OCI-LY1 (cell line): Measurements from ENCODE around the gene PCSK6.

Experiments
- H2AFZ ChIP-seq: fragments of 200-600 bp; sonication (generic), shearing (Covaris generic); 2 replicates; pipeline ENCODE4 v1.6.0; 2014; ENCODE audit warnings: antibody characterized with exemption, mild to moderate bottlenecking, low read length
- H3F3A ChIP-seq: fragments of 200-600 bp; sonication (generic), shearing (Covaris generic); 2 replicates; pipeline ENCODE4 v1.6.0; 2014; ENCODE audit warnings: mild to moderate bottlenecking, antibody characterized with exemption, low read length, moderate library complexity; ENCODE audit not compliant: insufficient read depth
- H3K27ac ChIP-seq: fragments of 200-600 bp; sonication (generic); 2 replicates; pipeline ENCODE4 v1.5.1; 2014; ENCODE audit warnings: low read length, mixed run types, mild to moderate bottlenecking, low read depth; ENCODE audit not compliant: poor library complexity, severe bottlenecking
- H3K27me3 ChIP-seq: fragments of 200-600 bp; sonication (generic); 2 replicates; pipeline ENCODE4 v1.6.0; 2014; ENCODE audit warnings: antibody characterized with exemption, mild to moderate bottlenecking, low read length, moderate library complexity; ENCODE audit not compliant: insufficient read depth
- H3K36me3 ChIP-seq: fragments of 200-600 bp; sonication (generic); 2 replicates; pipeline ENCODE4 v1.6.1; 2014; ENCODE audit warnings: mild to moderate bottlenecking, antibody characterized with exemption, low read length, moderate library complexity, mixed read lengths; ENCODE audit not compliant: insufficient read depth
- H3K4me1 ChIP-seq: fragments of 200-600 bp; sonication (generic); 2 replicates; pipeline ENCODE4 v1.5.1; 2014; ENCODE audit warnings: mild to moderate bottlenecking, low read length, moderate library complexity; ENCODE audit not compliant: insufficient read depth, severe bottlenecking
- H3K4me2 ChIP-seq: fragments of 200-600 bp; sonication (generic), shearing (Covaris generic); 2 replicates; pipeline ENCODE4 v1.6.1; 2014; ENCODE audit warnings: low read length
- H3K4me3 ChIP-seq: fragments of 200-600 bp; sonication (generic); 2 replicates; pipeline ENCODE4 v1.5.1; 2014; ENCODE audit warnings: low read length, low read depth, mild to moderate bottlenecking, mixed read lengths; ENCODE audit not compliant: poor library complexity, severe bottlenecking
- H3K79me2 ChIP-seq: fragments of 200-600 bp; shearing (Covaris generic); 2 replicates; pipeline ENCODE4 v1.6.1; 2016; ENCODE audit warnings: mixed run types, low read length, mixed read lengths; ENCODE audit not compliant: insufficient read depth
- H3K9ac ChIP-seq: fragments of 200-600 bp; sonication (generic), shearing (Covaris generic); 2 replicates; pipeline ENCODE4 v1.6.1; 2014; ENCODE audit warnings: mild to moderate bottlenecking, low read length, mixed read lengths
- H3K9me2 ChIP-seq: fragments of 200-600 bp; sonication (generic), shearing (Covaris generic); 2 replicates; pipeline ENCODE4 v1.6.1; 2014; ENCODE audit warnings: low read depth, mild to moderate bottlenecking, low read length, mixed read lengths
- H3K9me3 ChIP-seq: fragments of 200-600 bp; shearing (Covaris generic); 2 replicates; pipeline ENCODE4 v1.6.1; 2014; ENCODE audit warnings: low read length, mixed read lengths
- H4K20me1 ChIP-seq: fragments of 200-600 bp; sonication (generic), shearing (Covaris generic); 2 replicates; pipeline ENCODE4 v1.6.0; 2016; ENCODE audit warnings: mild to moderate bottlenecking, low read length; ENCODE audit not compliant: insufficient read depth
- CTCF ChIP-seq: fragments of 200-600 bp; sonication (generic), shearing (Covaris generic); IDR thresholded peaks from 2 replicates; pipeline ENCODE4 v1.5.1; 2017; ENCODE audit warnings: mild to moderate bottlenecking, antibody characterized with exemption, low read length, moderate library complexity, mixed read lengths
- EZH2 ChIP-seq: fragments of 200-600 bp; sonication (generic), shearing (Covaris generic); IDR thresholded peaks from 2 replicates; pipeline ENCODE4 v1.8.0; 2017; ENCODE audit warnings: borderline replicate concordance, mixed run types, mild to moderate bottlenecking, antibody characterized with exemption, low read length, moderate library complexity, mixed read lengths

The PCSK6 gene

GRCh38 chr15:101429191-101429590, 60.3 kb downstream of the PCSK6 start:
- no peaks in the 10 kb centered on the region; the same call in 1 of the 2 replicates for H3K27me3 ChIP-seq
- no peaks in the 10 kb centered on the region for H3K4me1 ChIP-seq
- H3K9ac ChIP-seq: no peak overlapping the region
- no peak overlapping the region for H3K4me3 ChIP-seq
- no peak overlapping the region for H2AFZ ChIP-seq
- TF ChIP-seq EZH2 (no peak), CTCF (no peak)
- H3K36me3 ChIP-seq: no peaks in the 10 kb centered on the region
- H3K4me2 ChIP-seq: no peak overlapping the region
- H4K20me1 ChIP-seq: no peaks in the 10 kb centered on the region
- no peaks in the 10 kb centered on the region for H3K9me2 ChIP-seq
- no peak overlapping the region for H3K27ac ChIP-seq
- H3F3A ChIP-seq: no peaks in the 10 kb centered on the region
- H3K79me2 ChIP-seq: no peaks in the 10 kb centered on the region
- no peaks in the 10 kb centered on the region for H3K9me3 ChIP-seq

- Histone ChIP-seq H3K4me1 (no peaks in the 10 kb centered on the region), H3K27ac (no peak overlapping the region), H3K9ac (no peak overlapping the region), H2AFZ (no peak overlapping the region), H3K27me3 (no peaks in the 10 kb centered on the region; the same call in 1 of the 2 replicates), H4K20me1 (no peaks in the 10 kb centered on the region), H3K36me3 (no peaks in the 10 kb centered on the region), H3K9me3 (no peaks in the 10 kb centered on the region), H3F3A (no peaks in the 10 kb centered on the region), H3K79me2 (no peaks in the 10 kb centered on the region), H3K9me2 (no peaks in the 10 kb centered on the region), H3K4me3 (no peak overlapping the region), H3K4me2 (no peak overlapping the region)
- TF ChIP-seq CTCF: no peak
- no peak for TF ChIP-seq EZH2
Observed at GRCh38 chr15:101428758-101429157, 60.7 kb downstream of the PCSK6 start.

GRCh38 chr15:101427606-101428487, 61.7 kb downstream of the PCSK6 start:
- no peak overlapping the region for H2AFZ ChIP-seq
- no peaks in the 10 kb centered on the region for H3K9me3 ChIP-seq
- no peaks in the 10 kb centered on the region for H3K9me2 ChIP-seq
- no peak overlapping the region for H3K9ac ChIP-seq
- H3K27ac ChIP-seq: no peak overlapping the region
- no peaks in the 10 kb centered on the region for H3K36me3 ChIP-seq
- no peak overlapping the region for H3K4me2 ChIP-seq
- H3F3A ChIP-seq: no peaks in the 10 kb centered on the region
- TF ChIP-seq EZH2 (no peak), CTCF (no peak)
- no peak overlapping the region for H3K4me3 ChIP-seq
- H4K20me1 ChIP-seq: no peaks in the 10 kb centered on the region
- H3K27me3 ChIP-seq: no peaks in the 10 kb centered on the region; the same call in 1 of the 2 replicates
- no peaks in the 10 kb centered on the region for H3K79me2 ChIP-seq
- no peaks in the 10 kb centered on the region for H3K4me1 ChIP-seq
